Activated B cell treated with CpG ODN at 0.5 μM for 24 hours (primary cell): ENCODE data around the gene ERICH6B. TPM values are rescaled to one million over a fixed set of nuclear protein-coding genes. Genes with fewer than 3 reads are reported as not detected.

Experiments
- ATAC-seq: fragments of 200-7000 bp; cut with Tn5 transposase; one replicate; pipeline ENCODE4 v1.10.0; 2021; ENCODE audit warnings: low read depth, mild to moderate bottlenecking, moderate library complexity
- CTCF ChIA-PET: fragments of 350-600 bp; sonication (Branson Sonifier 250); formaldehyde crosslinking; loops from one replicate; lab custom pipeline; 2021; ENCODE audit warnings: antibody characterized with exemption; lab: Charles Lee
- POLR2A ChIA-PET: fragments of 350-600 bp; sonication (Branson Sonifier 250); formaldehyde crosslinking; loops from one replicate; lab custom pipeline; 2021; ENCODE audit warnings: antibody characterized with exemption; lab: Charles Lee
- DNase-seq: peaks from one replicate; pipeline ENCODE4 v3.0.0; 2022
- H3K27ac Mint-ChIP-seq: one replicate; pipeline ENCODE4 v1.8.0; 2020; ENCODE audit warnings: mixed read lengths
- H3K27me3 Mint-ChIP-seq: one replicate; pipeline ENCODE4 v1.8.0; 2021; ENCODE audit warnings: mixed read lengths
- H3K36me3 Mint-ChIP-seq: one replicate; pipeline ENCODE4 v1.8.0; 2021; ENCODE audit warnings: low read depth, mixed read lengths
- H3K4me1 Mint-ChIP-seq: one replicate; pipeline ENCODE4 v1.8.0; 2021; ENCODE audit warnings: mixed read lengths
- H3K4me3 Mint-ChIP-seq: one replicate; pipeline ENCODE4 v1.8.0; 2020; ENCODE audit warnings: mild to moderate bottlenecking, mixed read lengths
- H3K9me3 Mint-ChIP-seq: one replicate; pipeline ENCODE4 v1.8.0; 2020; ENCODE audit warnings: mixed read lengths
- intact Hi-C: fragments of 100-400 bp; cut with micrococcal nuclease; formaldehyde crosslinking; loops from one replicate; pipeline ENCODE4 v1.15.1; 2024
- total RNA-seq: library from RNA; stranded (reverse); gene quantifications from 2 replicates; pipeline ENCODE4 v1.2.3, GENCODE V29; 2022
- TF ChIP-seq, protein P1 (sequence below): fragments of 200-600 bp; IDR thresholded peaks from one replicate; pipeline ENCODE4 v1.8.0; 2022; ENCODE audit warnings: antibody characterized with exemption, mild to moderate bottlenecking

Gene ERICH6B
- total RNA-seq, 1 donor from 2014 or later: not detected

DNA sequence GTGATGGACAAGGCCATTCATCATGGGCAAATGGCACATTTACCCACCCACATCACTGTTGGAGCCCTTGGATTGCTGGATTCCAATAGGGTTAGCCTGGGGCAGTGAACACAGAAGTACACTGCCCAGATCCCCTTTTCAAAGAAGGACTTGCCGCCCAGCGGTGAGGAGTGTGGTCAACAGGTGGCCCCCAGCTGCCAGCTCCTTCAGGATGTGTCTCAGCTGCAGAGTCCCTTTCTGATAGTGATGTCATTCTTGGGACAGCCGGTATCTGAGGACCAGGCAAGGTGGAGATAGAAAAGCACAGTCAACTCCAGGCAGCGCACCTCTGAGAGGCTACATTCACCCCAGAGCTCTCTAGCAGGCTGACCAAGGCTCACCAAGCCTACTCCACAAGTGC, 16.9 kb downstream of the ERICH6B start:
- Mint-ChIP-seq H3K27ac (no peak overlapping the region), H3K27me3 (peaks cover 23% of the 10 kb centered on the region), H3K4me3 (no peak overlapping the region), H3K4me1 (no peaks in the 10 kb centered on the region), H3K9me3 (no peaks in the 10 kb centered on the region), H3K36me3 (no peaks in the 10 kb centered on the region)
- DNase-seq: no peak
- intact Hi-C loops: no loop called here
- ChIA-PET POLR2A (no interaction called here), CTCF (no interaction called here)
- ATAC-seq: no peak
- TF ChIP-seq, protein P1, sequence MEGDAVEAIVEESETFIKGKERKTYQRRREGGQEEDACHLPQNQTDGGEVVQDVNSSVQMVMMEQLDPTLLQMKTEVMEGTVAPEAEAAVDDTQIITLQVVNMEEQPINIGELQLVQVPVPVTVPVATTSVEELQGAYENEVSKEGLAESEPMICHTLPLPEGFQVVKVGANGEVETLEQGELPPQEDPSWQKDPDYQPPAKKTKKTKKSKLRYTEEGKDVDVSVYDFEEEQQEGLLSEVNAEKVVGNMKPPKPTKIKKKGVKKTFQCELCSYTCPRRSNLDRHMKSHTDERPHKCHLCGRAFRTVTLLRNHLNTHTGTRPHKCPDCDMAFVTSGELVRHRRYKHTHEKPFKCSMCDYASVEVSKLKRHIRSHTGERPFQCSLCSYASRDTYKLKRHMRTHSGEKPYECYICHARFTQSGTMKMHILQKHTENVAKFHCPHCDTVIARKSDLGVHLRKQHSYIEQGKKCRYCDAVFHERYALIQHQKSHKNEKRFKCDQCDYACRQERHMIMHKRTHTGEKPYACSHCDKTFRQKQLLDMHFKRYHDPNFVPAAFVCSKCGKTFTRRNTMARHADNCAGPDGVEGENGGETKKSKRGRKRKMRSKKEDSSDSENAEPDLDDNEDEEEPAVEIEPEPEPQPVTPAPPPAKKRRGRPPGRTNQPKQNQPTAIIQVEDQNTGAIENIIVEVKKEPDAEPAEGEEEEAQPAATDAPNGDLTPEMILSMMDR: no peak

DNA sequence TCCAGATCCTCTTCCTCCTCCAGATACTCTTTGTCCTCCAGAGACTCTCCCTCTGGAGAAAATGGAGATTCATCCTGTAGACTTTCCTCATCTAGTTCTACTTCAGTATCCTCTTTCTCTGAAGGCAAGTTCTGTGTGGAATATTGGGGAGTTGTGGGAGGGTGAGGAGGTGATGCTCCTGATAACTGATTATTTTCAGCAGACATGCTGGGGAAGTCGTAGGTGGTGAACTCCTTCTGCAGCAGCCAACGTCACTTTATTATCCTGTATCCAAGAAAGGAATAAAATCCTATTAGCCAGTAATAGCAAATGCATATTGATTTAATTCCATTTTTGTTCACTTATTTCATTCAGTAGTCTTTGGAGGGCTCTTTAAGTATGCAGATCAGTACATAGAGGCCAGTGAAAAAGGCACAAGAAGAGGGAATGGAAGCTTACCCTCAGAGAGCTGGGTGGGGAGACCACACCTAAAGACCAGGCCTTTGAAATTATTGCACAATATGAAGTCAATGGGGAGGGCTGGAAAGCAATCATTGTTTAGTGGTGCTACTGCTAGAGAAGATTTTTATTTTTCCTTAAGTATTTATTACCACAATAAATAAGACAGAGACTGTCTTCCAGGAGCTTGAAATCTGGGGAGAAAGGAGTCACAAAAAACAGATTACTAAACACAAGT, 18.6 kb downstream of the ERICH6B start:
- H3K27ac Mint-ChIP-seq: no peak overlapping the region
- CTCF ChIA-PET: no interaction called here

GRCh38 chr13:45595965-45596364, 19.6 kb downstream of the ERICH6B start:
- DNase-seq (no peak), ATAC-seq (no peak)
- no peak overlapping the region for H3K27ac Mint-ChIP-seq
- H3K27me3 Mint-ChIP-seq: peaks cover 23% of the 10 kb centered on the region
- no peaks in the 10 kb centered on the region for H3K9me3 Mint-ChIP-seq
- ChIA-PET POLR2A (no interaction called here), CTCF (no interaction called here)
- H3K4me3 Mint-ChIP-seq: no peak overlapping the region
- H3K36me3 Mint-ChIP-seq: no peaks in the 10 kb centered on the region
- intact Hi-C loops: no loop called here
- H3K4me1 Mint-ChIP-seq: no peaks in the 10 kb centered on the region
- TF ChIP-seq, protein P1: no peak

More for the DNA sequence above, 18.6 kb downstream of the ERICH6B start:
- intact Hi-C loops: no loop called here
- Mint-ChIP-seq H3K9me3 (no peaks in the 10 kb centered on the region), H3K4me1 (no peaks in the 10 kb centered on the region), H3K4me3 (no peak overlapping the region), H3K27me3 (peaks cover 23% of the 10 kb centered on the region), H3K36me3 (no peaks in the 10 kb centered on the region)
- ATAC-seq: no peak
- TF ChIP-seq, protein P1: no peak
- POLR2A ChIA-PET: no interaction called here
- DNase-seq: no peak

- POLR2A ChIA-PET: no interaction called here
- intact Hi-C loops: no loop called here
- Mint-ChIP-seq H3K9me3 (no peaks in the 10 kb centered on the region), H3K4me3 (no peak overlapping the region), H3K4me1 (no peaks in the 10 kb centered on the region), H3K27ac (no peak overlapping the region), H3K27me3 (peaks cover 26% of the 10 kb centered on the region), H3K36me3 (no peaks in the 10 kb centered on the region)
- ATAC-seq: no peak
- no peak for DNase-seq
- TF ChIP-seq, protein P1: no peak
- CTCF ChIA-PET: no interaction called here
These were observed 20.8 kb downstream of the ERICH6B start for GRCh38 chr13:45594764-45595163.

- TF ChIP-seq, protein P1: no peak
- no peak overlapping the region for H3K27ac Mint-ChIP-seq
- CTCF ChIA-PET: no interaction called here
- POLR2A ChIA-PET: no interaction called here
- H3K36me3 Mint-ChIP-seq: no peaks in the 10 kb centered on the region
- DNase-seq: no peak
- H3K9me3 Mint-ChIP-seq: no peaks in the 10 kb centered on the region
- ATAC-seq: no peak
- intact Hi-C loops: no loop called here
- no peaks in the 10 kb centered on the region for H3K4me1 Mint-ChIP-seq
- no peak overlapping the region for H3K4me3 Mint-ChIP-seq
- peaks cover 26% of the 10 kb centered on the region for H3K27me3 Mint-ChIP-seq
These were observed 21.3 kb downstream of the ERICH6B start for GRCh38 chr13:45594227-45594626.
